ENCODE measurements around the gene FAM114A2. TPM values are rescaled to one million over a fixed set of nuclear protein-coding genes. Genes with fewer than 3 reads are reported as not detected.
"Not testable (repeated sequence)": the region's sequence is repeated elsewhere in the genome, so short reads cannot be mapped to it uniquely, and the experiment has no call there.

FAM114A2 gene
- total RNA-seq, 1 experiment from 2014 or later, result 12.9 TPM

DNA sequence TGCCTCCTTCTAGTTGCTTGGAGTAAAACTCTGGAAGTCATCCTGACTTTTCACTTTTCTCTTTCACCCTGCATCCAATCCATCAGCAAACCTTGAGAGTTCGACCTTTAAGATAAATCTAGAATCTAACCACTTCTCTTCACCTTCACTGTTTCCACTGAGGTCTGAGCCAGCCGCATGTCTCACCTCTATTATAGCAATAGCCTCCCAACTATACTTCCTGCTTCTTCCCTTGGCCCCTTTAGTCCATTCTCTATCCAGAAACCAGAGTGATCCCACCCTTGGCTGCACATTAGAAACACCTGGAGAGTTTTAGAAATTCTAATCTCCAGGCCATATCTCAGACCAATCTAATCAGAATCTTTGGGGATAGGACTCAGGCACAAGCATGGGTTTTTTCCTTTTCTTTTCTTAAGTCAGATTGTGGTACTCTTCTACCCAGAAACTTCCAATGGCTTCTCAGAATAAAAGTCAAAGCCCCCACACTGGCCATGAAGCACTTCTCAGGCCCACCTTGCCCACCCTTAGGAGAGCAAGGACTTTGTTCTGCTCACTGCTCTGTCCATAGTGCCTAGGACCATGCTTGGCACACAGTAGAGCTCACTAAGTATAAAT is 33.2 kb upstream of the FAM114A2 start:
- ATAC-seq, result peak; percentile 30
- no peak for DNase-seq
- POLR2A ChIA-PET (ENCODE audit: unreplicated experiment), result interaction anchor here (0.6 kb wide), 1 partner anchor 150 kb away, joined by 3 read pairs; no protein-coding TSS in a partner anchor
- H3K9ac ChIP-seq (ENCODE audit: low read length), result no peak overlapping the region
- TF ChIP-seq EZH2 (IDR thresholded peaks at IDR 0.05; ENCODE audit: low read length, unreplicated experiment) (no peak), EZH2phosphoT487 (IDR thresholded peaks at IDR 0.05; ENCODE audit: borderline replicate concordance, low read length) (no peak)
- TF ChIP-seq, protein P1, sequence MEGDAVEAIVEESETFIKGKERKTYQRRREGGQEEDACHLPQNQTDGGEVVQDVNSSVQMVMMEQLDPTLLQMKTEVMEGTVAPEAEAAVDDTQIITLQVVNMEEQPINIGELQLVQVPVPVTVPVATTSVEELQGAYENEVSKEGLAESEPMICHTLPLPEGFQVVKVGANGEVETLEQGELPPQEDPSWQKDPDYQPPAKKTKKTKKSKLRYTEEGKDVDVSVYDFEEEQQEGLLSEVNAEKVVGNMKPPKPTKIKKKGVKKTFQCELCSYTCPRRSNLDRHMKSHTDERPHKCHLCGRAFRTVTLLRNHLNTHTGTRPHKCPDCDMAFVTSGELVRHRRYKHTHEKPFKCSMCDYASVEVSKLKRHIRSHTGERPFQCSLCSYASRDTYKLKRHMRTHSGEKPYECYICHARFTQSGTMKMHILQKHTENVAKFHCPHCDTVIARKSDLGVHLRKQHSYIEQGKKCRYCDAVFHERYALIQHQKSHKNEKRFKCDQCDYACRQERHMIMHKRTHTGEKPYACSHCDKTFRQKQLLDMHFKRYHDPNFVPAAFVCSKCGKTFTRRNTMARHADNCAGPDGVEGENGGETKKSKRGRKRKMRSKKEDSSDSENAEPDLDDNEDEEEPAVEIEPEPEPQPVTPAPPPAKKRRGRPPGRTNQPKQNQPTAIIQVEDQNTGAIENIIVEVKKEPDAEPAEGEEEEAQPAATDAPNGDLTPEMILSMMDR (conservative IDR thresholded peaks at IDR 0.05; ENCODE audit: low read depth, low read length), result no peak
- H3K27ac ChIP-seq (ENCODE audit: low read length), result no peak overlapping the region
- peak overlapping the region; percentile 75 for H2AFZ ChIP-seq (ENCODE audit: low read length)
- H3K27me3 ChIP-seq (ENCODE audit: low read length), result no peaks in the 10 kb centered on the region
- CTCF ChIA-PET, result interaction anchor here (0.5 to 1.5 kb wide), 7 partner anchors 51 to 349 kb away, joined by 3 to 13 read pairs (median 7); no protein-coding TSS in a partner anchor
- no peaks in the 10 kb centered on the region for H4K20me1 ChIP-seq (ENCODE audit: low read length)
- H3K4me1 ChIP-seq (ENCODE audit: insufficient read depth, low read length), result no peaks in the 10 kb centered on the region
- peak overlapping the region; percentile 78 for H3K4me2 ChIP-seq (ENCODE audit: low read length)
- intact Hi-C loops (cut with micrococcal nuclease), result loop anchor here (1.0 to 10.0 kb wide), 4 partner anchors 108 to 389 kb away; no protein-coding TSS in a partner anchor
- peak overlapping the region; percentile 56 for H3K4me3 ChIP-seq (ENCODE audit: low read length)
- H3K9me2 ChIP-seq (replicated peaks; ENCODE audit: low read length), result no peaks in the 10 kb centered on the region
- no peaks in the 10 kb centered on the region for H3K9me3 ChIP-seq (ENCODE audit: low read length)
- no peaks in the 10 kb centered on the region for H3K79me2 ChIP-seq (ENCODE audit: low read length)
- no TSS peak for BruUV-seq (replicated peaks)
- H3K36me3 ChIP-seq (ENCODE audit: low read depth, low read length), result no peaks in the 10 kb centered on the region
- H3F3A ChIP-seq (ENCODE audit: low read length, unreplicated experiment), result no peaks in the 10 kb centered on the region

DNA sequence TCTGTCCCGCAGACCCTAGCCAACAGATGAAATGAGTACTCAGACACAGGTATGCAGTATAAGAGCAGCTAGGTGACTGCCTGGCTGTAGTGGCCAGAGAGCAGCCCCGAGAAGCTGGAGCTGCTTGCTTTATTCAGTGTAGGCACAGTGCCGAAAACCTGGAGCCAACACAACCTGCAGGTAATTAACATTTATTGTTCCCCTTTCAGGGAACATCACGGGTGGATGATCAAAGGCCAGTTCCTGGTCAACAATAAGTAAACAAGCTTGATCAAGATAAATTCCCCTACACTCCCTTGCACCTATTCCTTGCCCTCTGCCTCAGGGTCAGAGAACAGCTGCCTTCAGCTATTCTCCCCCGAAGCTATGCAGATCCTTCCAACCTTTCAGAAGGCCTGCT is 31.1 kb upstream of the FAM114A2 start:
- H3F3A ChIP-seq (ENCODE audit: low read length, unreplicated experiment); H3K36me3 ChIP-seq (ENCODE audit: low read depth, low read length); H3K27me3 ChIP-seq (ENCODE audit: low read length); H2AFZ ChIP-seq (ENCODE audit: low read length); H3K79me2 ChIP-seq (ENCODE audit: low read length); POLR2A ChIA-PET (ENCODE audit: unreplicated experiment); H3K9me2 ChIP-seq (replicated peaks; ENCODE audit: low read length); H3K4me2 ChIP-seq (ENCODE audit: low read length); H3K4me1 ChIP-seq (ENCODE audit: insufficient read depth, low read length); H3K9me3 ChIP-seq (ENCODE audit: low read length); H3K4me3 ChIP-seq (ENCODE audit: low read length); ATAC-seq; BruUV-seq (replicated peaks); H3K9ac ChIP-seq (ENCODE audit: low read length); H3K27ac ChIP-seq (ENCODE audit: low read length); H4K20me1 ChIP-seq (ENCODE audit: low read length); DNase-seq: not testable (repeated sequence)
- CTCF ChIA-PET, result interaction anchor here (0.6 to 0.7 kb wide), 3 partner anchors 12 to 414 kb away, joined by 4 to 14 read pairs (median 7); no protein-coding TSS in a partner anchor
- intact Hi-C loops (cut with micrococcal nuclease), result loop anchor here (10.0 kb wide), 1 partner anchor 215 kb away; no protein-coding TSS in a partner anchor

DNA sequence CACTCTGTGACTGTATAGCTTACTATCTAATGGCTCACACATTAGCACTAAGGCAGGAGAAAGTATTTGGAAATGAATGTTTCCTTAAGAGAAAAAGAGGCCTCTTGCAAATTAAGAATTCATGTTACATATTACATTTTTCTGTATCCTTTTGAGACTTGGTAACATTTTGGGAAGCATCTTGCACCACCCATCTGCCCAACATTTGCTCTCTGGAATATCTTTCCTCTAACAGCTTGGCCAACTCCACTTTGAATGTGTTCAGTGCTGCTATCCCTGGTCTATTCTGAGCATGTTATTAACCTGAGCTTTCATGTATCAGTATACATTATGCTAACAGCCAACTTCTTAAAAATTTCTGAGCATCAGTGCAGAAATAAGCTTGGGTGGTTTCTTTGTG is 27.3 kb upstream of the FAM114A2 start:
- TF ChIP-seq, protein P1 (conservative IDR thresholded peaks at IDR 0.05; ENCODE audit: low read depth, low read length), result no peak
- TF ChIP-seq EZH2phosphoT487 (IDR thresholded peaks at IDR 0.05; ENCODE audit: borderline replicate concordance, low read length) (no peak), EZH2 (IDR thresholded peaks at IDR 0.05; ENCODE audit: low read length, unreplicated experiment) (no peak)
- Histone ChIP-seq H3K79me2 (ENCODE audit: low read length) (no peaks in the 10 kb centered on the region), H3K36me3 (ENCODE audit: low read depth, low read length) (no peaks in the 10 kb centered on the region), H3K9me3 (ENCODE audit: low read length) (no peaks in the 10 kb centered on the region), H3K4me3 (ENCODE audit: low read length) (no peak overlapping the region), H3K4me2 (ENCODE audit: low read length) (no peak overlapping the region), H3K27ac (ENCODE audit: low read length) (no peak overlapping the region), H3F3A (ENCODE audit: low read length, unreplicated experiment) (no peaks in the 10 kb centered on the region), H3K9me2 (replicated peaks; ENCODE audit: low read length) (no peaks in the 10 kb centered on the region), H3K27me3 (ENCODE audit: low read length) (no peaks in the 10 kb centered on the region), H4K20me1 (ENCODE audit: low read length) (no peaks in the 10 kb centered on the region), H2AFZ (ENCODE audit: low read length) (no peak overlapping the region), H3K9ac (ENCODE audit: low read length) (no peak overlapping the region), H3K4me1 (ENCODE audit: insufficient read depth, low read length) (no peaks in the 10 kb centered on the region)
- intact Hi-C loops (cut with micrococcal nuclease), result no loop called here
- no peak for ATAC-seq
- CTCF ChIA-PET, result no interaction called here
- POLR2A ChIA-PET (ENCODE audit: unreplicated experiment), result no interaction called here
- DNase-seq, result no peak
- BruUV-seq (replicated peaks), result no TSS peak

Data from PC-3 (cell line).